HFFc6 (cell line): ENCODE data around the gene SOX3. TPM values are rescaled to one million over a fixed set of nuclear protein-coding genes. Genes with fewer than 3 reads are reported as not detected.

Experiments
- DNase-seq: peaks from one replicate; pipeline ENCODE4 v3.0.0-alpha.2; 2018
- H3K27ac Mint-ChIP-seq: 2 replicates; pipeline ENCODE4 v1.8.0; 2020; ENCODE audit warnings: mild to moderate bottlenecking, mixed read lengths
- H3K27me3 Mint-ChIP-seq: 2 replicates; pipeline ENCODE4 v1.8.0; 2021; ENCODE audit warnings: mild to moderate bottlenecking, moderate library complexity, mixed read lengths; ENCODE audit not compliant: insufficient read depth
- H3K36me3 Mint-ChIP-seq: 2 replicates; pipeline ENCODE4 v1.8.0; 2021; ENCODE audit warnings: low read depth, mixed read lengths
- H3K4me1 Mint-ChIP-seq: 2 replicates; pipeline ENCODE4 v1.8.0; 2020; ENCODE audit warnings: low read depth, mixed read lengths
- H3K4me3 Mint-ChIP-seq: 2 replicates; pipeline ENCODE4 v1.8.0; 2020; ENCODE audit warnings: mild to moderate bottlenecking, moderate library complexity, mixed read lengths
- H3K9me3 Mint-ChIP-seq: 2 replicates; pipeline ENCODE4 v1.8.0; 2020; ENCODE audit warnings: mild to moderate bottlenecking, mixed read lengths
- total RNA-seq, 6 experiments: library from RNA; stranded (reverse); fragmentation: NEBNext Ultra II Directional; extraction: Animal tissue kit (Norgen Biotek cat#: 25700); gene quantifications; 2 replicates in 1 of 6; 3 replicates in 5 of 6; pipeline ENCODE4 v1.2.3, GENCODE V29; 2021
- TF ChIP-seq, protein P1 (sequence below): fragments of 200-600 bp; sonication (generic); IDR thresholded peaks from 2 replicates; pipeline ENCODE4 v1.5.0; 2021; ENCODE audit warnings: antibody characterized with exemption, mild to moderate bottlenecking

The SOX3 gene
- total RNA-seq, 6 experiments from 2014 or later: not detected

DNA sequence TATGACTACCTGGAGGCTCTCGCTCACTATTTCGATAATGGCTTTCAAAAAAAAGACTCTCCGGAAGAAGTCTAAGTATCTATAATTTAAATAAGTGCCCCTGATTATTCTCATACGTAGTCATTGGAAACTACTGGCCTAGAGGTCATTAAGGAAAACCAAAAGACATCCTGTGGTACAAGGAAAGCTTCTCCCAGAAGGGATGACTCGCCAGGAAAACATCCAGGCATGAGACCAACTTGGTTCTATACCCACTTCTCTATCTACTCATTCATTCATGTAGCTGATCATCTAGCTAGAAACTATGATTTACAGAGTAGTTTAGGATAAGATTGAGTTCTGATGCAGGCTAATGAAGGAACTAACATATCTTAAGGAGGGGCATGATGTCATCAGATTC lies 37.7 kb downstream of the SOX3 start:
- Mint-ChIP-seq H3K36me3 (no peaks in the 10 kb centered on the region), H3K9me3 (peaks cover 5% of the 10 kb centered on the region), H3K27me3 (no peaks in the 10 kb centered on the region), H3K4me1 (no peaks in the 10 kb centered on the region), H3K4me3 (no peak overlapping the region), H3K27ac (no peak overlapping the region)
- TF ChIP-seq, protein P1, sequence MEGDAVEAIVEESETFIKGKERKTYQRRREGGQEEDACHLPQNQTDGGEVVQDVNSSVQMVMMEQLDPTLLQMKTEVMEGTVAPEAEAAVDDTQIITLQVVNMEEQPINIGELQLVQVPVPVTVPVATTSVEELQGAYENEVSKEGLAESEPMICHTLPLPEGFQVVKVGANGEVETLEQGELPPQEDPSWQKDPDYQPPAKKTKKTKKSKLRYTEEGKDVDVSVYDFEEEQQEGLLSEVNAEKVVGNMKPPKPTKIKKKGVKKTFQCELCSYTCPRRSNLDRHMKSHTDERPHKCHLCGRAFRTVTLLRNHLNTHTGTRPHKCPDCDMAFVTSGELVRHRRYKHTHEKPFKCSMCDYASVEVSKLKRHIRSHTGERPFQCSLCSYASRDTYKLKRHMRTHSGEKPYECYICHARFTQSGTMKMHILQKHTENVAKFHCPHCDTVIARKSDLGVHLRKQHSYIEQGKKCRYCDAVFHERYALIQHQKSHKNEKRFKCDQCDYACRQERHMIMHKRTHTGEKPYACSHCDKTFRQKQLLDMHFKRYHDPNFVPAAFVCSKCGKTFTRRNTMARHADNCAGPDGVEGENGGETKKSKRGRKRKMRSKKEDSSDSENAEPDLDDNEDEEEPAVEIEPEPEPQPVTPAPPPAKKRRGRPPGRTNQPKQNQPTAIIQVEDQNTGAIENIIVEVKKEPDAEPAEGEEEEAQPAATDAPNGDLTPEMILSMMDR: no peak
- DNase-seq: no peak

Other genes with a start within 250 kb of the SOX3 start
- gene LINC00632, start 204.7 kb upstream of the SOX3 start, total RNA-seq: 100 to 1,000 TPM; 115 to 236 (median 155) TPM